Thyroid gland (tissue), 4 donors: ENCODE data around the gene RNF144A. TPM values are rescaled to one million over a fixed set of nuclear protein-coding genes. Genes with fewer than 3 reads are reported as not detected.
A peak's percentile ranks its signal among the peaks of the same experiment; 100 is the strongest.

ENCODE experiments used
- DNase-seq, 2 donors: peaks; one replicate each; pipeline ENCODE4 v3.0.0-alpha.2; 2019
- H3K27ac ChIP-seq, 3 donors: fragments of 200-600 bp; sonication (generic); 1 replicate in 2 of 3; 2 replicates in 1 of 3; pipeline ENCODE4 v1.5.1; 2016 to 2019; ENCODE audit warnings: mild to moderate bottlenecking in 1 of 3, moderate library complexity in 1 of 3
- H3K27me3 ChIP-seq: fragments of 200-600 bp; sonication (generic); one replicate; pipeline ENCODE4 v1.5.1; 2019
- H3K36me3 ChIP-seq, 2 donors: fragments of 200-600 bp; sonication (generic); one replicate each; pipeline ENCODE4 v1.5.1; 2016 to 2019
- H3K4me1 ChIP-seq, 2 donors: fragments of 200-600 bp; sonication (generic); one replicate each; pipeline ENCODE4 v1.5.1; 2017 to 2019
- H3K4me3 ChIP-seq, 3 donors: fragments of 200-600 bp; sonication (generic); replicated peaks in 1 of 3; 1 replicate in 2 of 3; 2 replicates in 1 of 3; pipeline ENCODE4 v1.5.1; 2016; ENCODE audit warnings: mild to moderate bottlenecking in 1 of 3
- H3K9me3 ChIP-seq: fragments of 200-600 bp; sonication (generic); one replicate; pipeline ENCODE4 v1.5.1; 2017
- POLR2A ChIP-seq, 2 donors: fragments of 450-650 bp; IDR thresholded peaks; one replicate each; pipeline ENCODE4 v1.6.1; 2017; ENCODE audit warnings: antibody characterized with exemption in 2 of 2, mild to moderate bottlenecking in 2 of 2, moderate library complexity in 1 of 2
- WGBS, 2 donors: methylation state at CpG; one replicate each; pipeline ENCODE4 v1.1.5; 2017; 5-methylcytosine and 5-hydroxymethylcytosine counted together
- intact Hi-C: fragments of 100-400 bp; cut with DNase I; formaldehyde crosslinking; loops from one replicate; pipeline ENCODE4 v1.15.1; 2023
- total RNA-seq, 4 donors: library from RNA; depleted of rRNA; stranded (reverse); fragments of >200 nt; gene quantifications; one replicate each; pipeline ENCODE4 v1.2.3, GENCODE V29; 2016
- TF ChIP-seq, protein P1 (sequence below), 6 experiments: fragments of 200-600 bp in 3 of 6; fragments of 450-650 bp in 3 of 6; sonication (generic) in 3 of 6; IDR thresholded peaks; one replicate each; pipeline ENCODE4 v1.5.1; 2016 to 2019; ENCODE audit warnings: antibody characterized with exemption in 6 of 6, mild to moderate bottlenecking in 2 of 6, inconsistent platforms in 1 of 6, moderate library complexity in 1 of 6

The RNF144A gene
- total RNA-seq, 4 donors from 2014 or later: 8.0 to 12.2 (median 10.6) TPM

DNA sequence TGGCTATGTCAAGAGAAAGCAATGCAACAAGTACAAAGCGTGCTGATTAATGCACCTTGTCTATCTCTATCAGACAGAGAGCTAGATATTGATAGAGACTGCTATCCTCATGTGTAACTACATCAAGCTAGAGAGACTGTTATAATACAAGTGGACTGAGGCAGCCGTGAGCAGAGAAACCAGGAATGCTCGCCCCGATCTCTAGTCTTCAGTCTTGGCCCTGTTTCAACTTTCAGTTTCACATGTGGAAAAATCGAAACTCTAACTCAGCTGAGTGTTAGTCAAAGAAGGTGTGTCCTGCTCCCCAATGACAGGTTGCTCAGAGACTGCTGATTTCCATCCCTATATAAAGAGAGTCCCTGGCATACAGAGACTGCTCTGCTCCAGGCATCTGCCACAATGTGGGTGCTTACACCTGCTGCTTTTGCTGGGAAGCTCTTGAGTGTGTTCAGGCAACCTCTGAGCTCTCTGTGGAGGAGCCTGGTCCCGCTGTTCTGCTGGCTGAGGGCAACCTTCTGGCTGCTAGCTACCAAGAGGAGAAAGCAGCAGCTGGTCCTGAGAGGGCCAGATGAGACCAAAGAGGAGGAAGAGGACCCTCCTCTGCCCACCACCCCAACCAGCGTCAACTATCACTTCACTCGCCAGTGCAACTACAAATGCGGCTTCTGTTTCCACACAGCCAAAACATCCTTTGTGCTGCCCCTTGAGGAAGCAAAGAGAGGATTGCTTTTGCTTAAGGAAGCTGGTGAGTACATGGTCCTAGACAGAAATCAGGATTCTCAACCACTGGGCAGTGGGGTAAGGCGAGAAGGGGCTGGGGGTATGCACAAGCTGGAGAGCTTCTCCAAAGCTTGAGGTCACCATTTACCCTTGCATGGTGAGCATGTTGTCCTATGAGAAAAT lies 39.6 kb upstream of the RNF144A start, which contains the start of gene RSAD2:
Gene RSAD2, plus strand, starts transcription at position 376 of the 903 bp plus-strand sequence. Its CDS starts 24 bp downstream, at position 400.
- H3K4me1 ChIP-seq: peaks cover 0 to 6% of the 10 kb centered on the region in 2 donors
- 26 to 29% methylated on average over 10 of the region's 10 CpGs for WGBS, 2 donors
- no peaks in the 10 kb centered on the region for H3K27me3 ChIP-seq
- no peaks in the 10 kb centered on the region for H3K9me3 ChIP-seq
- no peak for TF ChIP-seq POLR2A (IDR thresholded peaks at IDR 0.05)
- TF ChIP-seq, protein P1, sequence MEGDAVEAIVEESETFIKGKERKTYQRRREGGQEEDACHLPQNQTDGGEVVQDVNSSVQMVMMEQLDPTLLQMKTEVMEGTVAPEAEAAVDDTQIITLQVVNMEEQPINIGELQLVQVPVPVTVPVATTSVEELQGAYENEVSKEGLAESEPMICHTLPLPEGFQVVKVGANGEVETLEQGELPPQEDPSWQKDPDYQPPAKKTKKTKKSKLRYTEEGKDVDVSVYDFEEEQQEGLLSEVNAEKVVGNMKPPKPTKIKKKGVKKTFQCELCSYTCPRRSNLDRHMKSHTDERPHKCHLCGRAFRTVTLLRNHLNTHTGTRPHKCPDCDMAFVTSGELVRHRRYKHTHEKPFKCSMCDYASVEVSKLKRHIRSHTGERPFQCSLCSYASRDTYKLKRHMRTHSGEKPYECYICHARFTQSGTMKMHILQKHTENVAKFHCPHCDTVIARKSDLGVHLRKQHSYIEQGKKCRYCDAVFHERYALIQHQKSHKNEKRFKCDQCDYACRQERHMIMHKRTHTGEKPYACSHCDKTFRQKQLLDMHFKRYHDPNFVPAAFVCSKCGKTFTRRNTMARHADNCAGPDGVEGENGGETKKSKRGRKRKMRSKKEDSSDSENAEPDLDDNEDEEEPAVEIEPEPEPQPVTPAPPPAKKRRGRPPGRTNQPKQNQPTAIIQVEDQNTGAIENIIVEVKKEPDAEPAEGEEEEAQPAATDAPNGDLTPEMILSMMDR (IDR thresholded peaks at IDR 0.05): peak in 2 of 6 experiments; percentile 4 to 22
- peak; percentile 40 to 44 for DNase-seq
- peak within 1 kb of the TSS; percentile 24 to 41 (median 31) for H3K4me3 ChIP-seq
- H3K27ac ChIP-seq: peak within 1 kb of the TSS in 2 of 3 donors; percentile 27 to 57
- H3K36me3 ChIP-seq: no peaks in the 10 kb centered on the region
- intact Hi-C loops: no loop called here

DNA sequence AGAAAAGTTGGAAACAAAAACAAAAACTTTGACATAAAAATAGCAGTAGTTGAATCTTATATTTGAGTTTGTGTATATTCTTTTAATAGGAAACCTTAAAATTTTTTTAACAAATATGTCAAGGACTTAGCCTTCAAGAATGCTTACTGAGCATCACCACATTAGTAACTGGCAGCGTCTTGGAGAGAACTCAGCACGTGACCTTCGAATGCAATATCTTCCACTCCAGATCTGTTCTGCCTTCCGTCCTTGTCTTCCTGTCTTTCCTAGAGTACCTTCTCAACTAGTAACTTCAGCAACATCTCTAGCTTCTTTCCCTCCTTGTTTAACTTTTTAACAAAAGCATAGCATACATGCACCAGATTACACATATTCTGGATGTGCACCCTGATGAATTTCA lies 38.7 kb upstream of the RNF144A start:
- DNase-seq: no peak
- no peaks in the 10 kb centered on the region for H3K36me3 ChIP-seq
- no peak overlapping the region for H3K4me3 ChIP-seq
- H3K27ac ChIP-seq: no peak overlapping the region
- WGBS, 2 donors: 83 to 84% methylated on average over 4 of the region's 4 CpGs
- intact Hi-C loops: no loop called here
- TF ChIP-seq, protein P1 (IDR thresholded peaks at IDR 0.05): no peak
- peaks cover 0 to 6% of the 10 kb centered on the region in 2 donors for H3K4me1 ChIP-seq
- no peaks in the 10 kb centered on the region for H3K9me3 ChIP-seq
- H3K27me3 ChIP-seq: no peaks in the 10 kb centered on the region

DNA sequence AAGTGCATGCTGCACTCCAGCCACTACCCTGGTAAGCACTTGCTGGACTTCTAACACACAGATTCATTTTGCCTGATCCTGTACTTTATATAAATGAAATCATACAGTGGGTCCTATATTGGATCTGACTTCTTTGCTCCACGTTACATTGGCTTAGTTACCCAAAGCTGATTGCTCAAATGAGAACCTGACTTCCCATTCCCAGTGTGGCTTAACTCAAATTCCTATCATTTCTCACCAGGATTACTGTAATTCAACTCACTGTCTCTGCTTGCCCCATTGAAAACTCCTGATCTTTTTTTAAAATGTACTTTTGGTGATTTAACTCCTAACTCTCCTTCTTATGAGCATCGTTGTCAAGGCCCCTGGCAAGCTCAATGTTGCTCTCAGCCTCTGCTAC lies 38.2 kb upstream of the RNF144A start:
- Histone ChIP-seq H3K27me3 (no peaks in the 10 kb centered on the region), H3K4me3 (no peak overlapping the region), H3K36me3 (no peaks in the 10 kb centered on the region), H3K9me3 (no peaks in the 10 kb centered on the region), H3K27ac (no peak overlapping the region), H3K4me1 (peaks cover 0 to 6% of the 10 kb centered on the region in 2 donors)
- intact Hi-C loops: no loop called here
- TF ChIP-seq, protein P1 (IDR thresholded peaks at IDR 0.05): no peak
- TF ChIP-seq POLR2A (IDR thresholded peaks at IDR 0.05): no peak
- WGBS, 2 donors: 90 to 95% methylated on average over 2 of the region's 2 CpGs
- DNase-seq: no peak

DNA sequence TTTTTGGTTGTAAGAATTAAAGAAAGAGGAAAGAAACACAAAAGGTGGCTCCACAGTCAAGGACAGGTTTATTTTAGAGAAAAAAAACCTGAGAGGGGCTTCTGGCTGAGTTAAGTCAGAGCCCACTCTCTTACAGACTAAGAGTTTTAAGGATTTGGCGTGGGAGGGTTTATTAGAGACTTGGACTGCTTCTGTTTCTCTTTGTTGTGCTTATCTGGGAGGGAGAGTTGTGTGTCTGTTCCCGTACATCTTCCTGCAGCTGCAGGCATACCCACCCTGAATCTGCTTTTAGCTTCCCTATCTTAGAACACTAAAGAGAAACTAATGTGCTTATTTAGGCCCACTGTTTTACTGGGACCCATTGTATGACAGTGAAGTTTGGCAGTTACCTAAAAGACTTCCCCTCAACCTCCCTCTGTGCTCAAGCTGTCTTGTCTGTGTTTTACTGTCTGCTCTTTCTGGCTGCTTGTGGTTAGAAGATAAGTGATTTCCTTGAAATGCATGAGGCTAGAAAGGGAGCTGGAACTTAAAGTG lies 36.9 kb upstream of the RNF144A start:
- TF ChIP-seq POLR2A (IDR thresholded peaks at IDR 0.05): no peak
- intact Hi-C loops: no loop called here
- no peaks in the 10 kb centered on the region for H3K36me3 ChIP-seq
- no peaks in the 10 kb centered on the region for H3K27me3 ChIP-seq
- H3K9me3 ChIP-seq: no peaks in the 10 kb centered on the region
- no peak overlapping the region for H3K27ac ChIP-seq
- WGBS, 2 donors: 81 to 85% methylated on average over 2 of the region's 2 CpGs
- H3K4me1 ChIP-seq: peaks cover 0 to 6% of the 10 kb centered on the region in 2 donors
- no peak for DNase-seq
- H3K4me3 ChIP-seq: no peak overlapping the region

DNA sequence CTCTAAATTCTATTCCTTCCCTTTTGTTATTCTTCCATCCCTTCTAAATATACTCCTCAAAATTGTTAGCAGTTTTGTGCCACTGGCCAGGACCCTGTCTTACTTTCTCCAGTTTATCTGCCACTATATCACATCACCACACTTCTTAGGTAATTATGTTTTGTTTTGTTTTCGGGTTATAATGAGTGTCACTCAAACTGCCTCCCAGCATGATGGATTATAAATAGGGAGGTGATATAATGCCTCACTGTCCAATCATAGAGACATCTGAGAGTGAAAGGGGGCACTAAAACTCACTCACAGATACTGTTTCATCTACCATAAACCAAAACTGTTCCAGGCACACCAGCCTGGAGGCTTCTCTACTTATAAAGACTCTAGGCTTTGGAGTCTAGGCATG lies 36.2 kb upstream of the RNF144A start:
- Histone ChIP-seq H3K36me3 (no peaks in the 10 kb centered on the region), H3K9me3 (no peaks in the 10 kb centered on the region), H3K27me3 (no peaks in the 10 kb centered on the region), H3K27ac (no peak overlapping the region), H3K4me3 (no peak overlapping the region), H3K4me1 (peaks cover 0 to 6% of the 10 kb centered on the region in 2 donors)
- intact Hi-C loops: no loop called here
- whole genome bisulfite sequencing, 2 donors: 83 to 88% methylated on average over 1 of the region's 1 CpG
- no peak for DNase-seq
- TF ChIP-seq, protein P1 (IDR thresholded peaks at IDR 0.05): no peak
- TF ChIP-seq POLR2A (IDR thresholded peaks at IDR 0.05): no peak
